ENCODE measurements around the gene PINLYP. TPM values are rescaled to one million over a fixed set of nuclear protein-coding genes. Genes with fewer than 3 reads are reported as not detected.

The PINLYP gene
- total and polyA plus RNA-seq, 9 of the 15 experiments (the other 6 are each of a cell fraction or from before 2014, with no cell fraction given): 1.00 to 6.7 (median 2.2) TPM

DNA sequence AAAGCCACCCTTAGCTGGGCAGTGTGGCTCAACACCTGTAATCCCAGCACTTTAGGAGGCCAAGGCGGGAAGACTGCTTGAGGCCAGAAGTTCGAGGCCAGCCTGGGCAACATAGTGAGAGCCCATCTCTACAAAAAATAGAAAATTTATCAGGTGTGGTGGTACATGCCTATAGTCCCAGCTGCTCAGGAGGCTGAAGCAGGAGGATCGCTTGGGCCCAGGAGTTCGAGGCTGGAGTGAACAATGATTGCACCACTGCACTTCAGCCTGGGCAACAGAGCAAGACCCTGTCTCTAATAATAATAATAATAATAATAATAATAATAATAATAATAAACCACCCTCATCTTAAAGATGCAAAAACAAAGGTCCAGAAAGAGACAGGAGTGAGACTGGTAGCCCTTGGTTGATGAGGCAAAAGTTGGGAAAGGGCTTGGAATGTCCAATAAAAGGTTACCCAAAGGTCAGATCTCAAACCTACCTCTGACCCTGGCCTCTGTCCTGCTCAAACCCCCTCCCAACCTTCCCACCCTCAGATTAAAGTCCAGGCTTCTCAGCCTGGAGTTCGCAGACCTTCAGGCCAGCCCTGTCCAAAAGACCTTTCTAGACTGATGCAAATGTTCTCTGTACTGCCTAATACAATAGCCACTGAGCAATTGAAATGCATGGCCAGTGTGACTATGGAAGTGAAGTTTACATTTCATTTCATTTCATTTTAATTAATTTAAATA is 33.5 kb upstream of the PINLYP start (continued):
- TF ChIP-seq, protein P1, sequence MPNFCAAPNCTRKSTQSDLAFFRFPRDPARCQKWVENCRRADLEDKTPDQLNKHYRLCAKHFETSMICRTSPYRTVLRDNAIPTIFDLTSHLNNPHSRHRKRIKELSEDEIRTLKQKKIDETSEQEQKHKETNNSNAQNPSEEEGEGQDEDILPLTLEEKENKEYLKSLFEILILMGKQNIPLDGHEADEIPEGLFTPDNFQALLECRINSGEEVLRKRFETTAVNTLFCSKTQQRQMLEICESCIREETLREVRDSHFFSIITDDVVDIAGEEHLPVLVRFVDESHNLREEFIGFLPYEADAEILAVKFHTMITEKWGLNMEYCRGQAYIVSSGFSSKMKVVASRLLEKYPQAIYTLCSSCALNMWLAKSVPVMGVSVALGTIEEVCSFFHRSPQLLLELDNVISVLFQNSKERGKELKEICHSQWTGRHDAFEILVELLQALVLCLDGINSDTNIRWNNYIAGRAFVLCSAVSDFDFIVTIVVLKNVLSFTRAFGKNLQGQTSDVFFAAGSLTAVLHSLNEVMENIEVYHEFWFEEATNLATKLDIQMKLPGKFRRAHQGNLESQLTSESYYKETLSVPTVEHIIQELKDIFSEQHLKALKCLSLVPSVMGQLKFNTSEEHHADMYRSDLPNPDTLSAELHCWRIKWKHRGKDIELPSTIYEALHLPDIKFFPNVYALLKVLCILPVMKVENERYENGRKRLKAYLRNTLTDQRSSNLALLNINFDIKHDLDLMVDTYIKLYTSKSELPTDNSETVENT (CRISPR knock-in tag; IDR thresholded peaks at IDR 0.05): no peak
- TF ChIP-seq STAG1 (CRISPR knock-in tag; IDR thresholded peaks at IDR 0.05; ENCODE audit: borderline replicate concordance) (no peak), STAT6 (CRISPR knock-in tag; IDR thresholded peaks at IDR 0.05) (no peak), PCBP2 (IDR thresholded peaks at IDR 0.05; ENCODE audit: low read depth, low read length, poor library complexity, severe bottlenecking) (no peak), ELF1 (tag; IDR thresholded peaks at IDR 0.05) (no peak), DNMT1 (IDR thresholded peaks at IDR 0.05) (no peak), ZNF274 (IDR thresholded peaks at IDR 0.05; ENCODE audit: borderline replicate concordance, low read depth, low read length) (no peak), EGR1 (conservative IDR thresholded peaks at IDR 0.05) (no peak), HNRNPL (IDR thresholded peaks at IDR 0.05; ENCODE audit: low read depth, low read length) (no peak)

Data from K562 (cell line).